Testis (tissue), 3 donors: ENCODE results near the gene XIRP2. TPM values are rescaled to one million over a fixed set of nuclear protein-coding genes. Genes with fewer than 3 reads are reported as not detected.

Source experiments
- DNase-seq: peaks from one replicate; pipeline ENCODE4 v3.0.0-alpha.2; 2019
- H3K27ac ChIP-seq, 2 donors: fragments of 200-600 bp; sonication (generic); one replicate each; pipeline ENCODE4 v1.5.1; 2019
- H3K27me3 ChIP-seq: fragments of 200-600 bp; sonication (generic); one replicate; pipeline ENCODE4 v1.5.1; 2019
- H3K36me3 ChIP-seq: fragments of 200-600 bp; sonication (generic); one replicate; pipeline ENCODE4 v1.5.1; 2017; ENCODE audit warnings: low read depth; ENCODE audit errors: missing control alignments
- H3K4me1 ChIP-seq: fragments of 200-600 bp; sonication (generic); one replicate; pipeline ENCODE4 v1.5.1; 2019
- H3K4me3 ChIP-seq, 2 donors: fragments of 200-600 bp; sonication (generic); one replicate each; pipeline ENCODE4 v1.5.1; 2017 to 2019
- H3K9me3 ChIP-seq: fragments of 200-600 bp; sonication (generic); one replicate; pipeline ENCODE4 v1.5.1; 2017
- POLR2A ChIP-seq: fragments of 450-650 bp; IDR thresholded peaks from one replicate; pipeline ENCODE4 v1.6.1; 2017; ENCODE audit warnings: antibody characterized with exemption, mild to moderate bottlenecking, moderate library complexity
- WGBS, 2 donors: methylation state at CpG; one replicate each; pipeline ENCODE4 v1.1.5; 2018; 5-methylcytosine and 5-hydroxymethylcytosine counted together
- intact Hi-C: fragments of 100-400 bp; cut with DNase I; formaldehyde crosslinking; loops from one replicate; pipeline ENCODE4 v1.15.1; 2023; ENCODE audit warnings: low total_unique reads
- polyA plus RNA-seq: library from polyadenylated mRNA; stranded (reverse); fragments of 350-450 nt; fragmentation: Illumina TruSeq; extraction: RNeasy Lipid Tissue Mini Kit (QIAGEN cat#74804); gene quantifications from one replicate; pipeline ENCODE4 v1.2.3, GENCODE V29; 2014; ENCODE audit warnings: low read depth, low replicate concordance; ENCODE audit not compliant: insufficient read depth
- total RNA-seq, 2 donors: library from RNA; depleted of rRNA; stranded (reverse); fragments of >200 nt; gene quantifications; one replicate each; pipeline ENCODE4 v1.2.3, GENCODE V29; 2016
- TF ChIP-seq, protein P1 (sequence below), 3 experiments: fragments of 450-650 bp in 2 of 3; fragments of 200-600 bp in 1 of 3; sonication (generic) in 1 of 3; IDR thresholded peaks; one replicate each; pipeline ENCODE4 v1.5.1; 2016 to 2019; ENCODE audit warnings: antibody characterized with exemption in 3 of 3, mild to moderate bottlenecking in 2 of 3, moderate library complexity in 1 of 3

XIRP2 gene
- total and polyA plus RNA-seq, 3 donors from 2014 or later = 1.1 to 5.9 (median 3.9) TPM

- 96% methylated on average over 5 of the region's 5 CpGs for WGBS, 2 donors
- intact Hi-C loops = no loop called here
- H3K4me1 ChIP-seq = no peaks in the 10 kb centered on the region
- H3K27ac ChIP-seq = no peak overlapping the region
- no peak overlapping the region for H3K4me3 ChIP-seq
- H3K36me3 ChIP-seq = no peaks in the 10 kb centered on the region
- no peak for DNase-seq
- H3K9me3 ChIP-seq = no peaks in the 10 kb centered on the region
- no peaks in the 10 kb centered on the region for H3K27me3 ChIP-seq
- TF ChIP-seq POLR2A = no peak
- TF ChIP-seq, protein P1, sequence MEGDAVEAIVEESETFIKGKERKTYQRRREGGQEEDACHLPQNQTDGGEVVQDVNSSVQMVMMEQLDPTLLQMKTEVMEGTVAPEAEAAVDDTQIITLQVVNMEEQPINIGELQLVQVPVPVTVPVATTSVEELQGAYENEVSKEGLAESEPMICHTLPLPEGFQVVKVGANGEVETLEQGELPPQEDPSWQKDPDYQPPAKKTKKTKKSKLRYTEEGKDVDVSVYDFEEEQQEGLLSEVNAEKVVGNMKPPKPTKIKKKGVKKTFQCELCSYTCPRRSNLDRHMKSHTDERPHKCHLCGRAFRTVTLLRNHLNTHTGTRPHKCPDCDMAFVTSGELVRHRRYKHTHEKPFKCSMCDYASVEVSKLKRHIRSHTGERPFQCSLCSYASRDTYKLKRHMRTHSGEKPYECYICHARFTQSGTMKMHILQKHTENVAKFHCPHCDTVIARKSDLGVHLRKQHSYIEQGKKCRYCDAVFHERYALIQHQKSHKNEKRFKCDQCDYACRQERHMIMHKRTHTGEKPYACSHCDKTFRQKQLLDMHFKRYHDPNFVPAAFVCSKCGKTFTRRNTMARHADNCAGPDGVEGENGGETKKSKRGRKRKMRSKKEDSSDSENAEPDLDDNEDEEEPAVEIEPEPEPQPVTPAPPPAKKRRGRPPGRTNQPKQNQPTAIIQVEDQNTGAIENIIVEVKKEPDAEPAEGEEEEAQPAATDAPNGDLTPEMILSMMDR (IDR thresholded peaks at IDR 0.05) = no peak
Observed at GRCh38 chr2:167200019-167200418, 311.7 kb downstream of the XIRP2 start.

- no peaks in the 10 kb centered on the region for H3K27me3 ChIP-seq
- no peak for TF ChIP-seq POLR2A
- TF ChIP-seq, protein P1 (IDR thresholded peaks at IDR 0.05) = no peak
- no peak for DNase-seq
- no peak overlapping the region for H3K4me3 ChIP-seq
- no peak overlapping the region for H3K27ac ChIP-seq
- H3K9me3 ChIP-seq = no peaks in the 10 kb centered on the region
- WGBS, 2 donors = 68 to 76% methylated on average over 3 of the region's 3 CpGs
- no peaks in the 10 kb centered on the region for H3K4me1 ChIP-seq
- H3K36me3 ChIP-seq = no peaks in the 10 kb centered on the region
- intact Hi-C loops = no loop called here
Observed at GRCh38 chr2:167209784-167210183, 321.5 kb downstream of the XIRP2 start.

DNA sequence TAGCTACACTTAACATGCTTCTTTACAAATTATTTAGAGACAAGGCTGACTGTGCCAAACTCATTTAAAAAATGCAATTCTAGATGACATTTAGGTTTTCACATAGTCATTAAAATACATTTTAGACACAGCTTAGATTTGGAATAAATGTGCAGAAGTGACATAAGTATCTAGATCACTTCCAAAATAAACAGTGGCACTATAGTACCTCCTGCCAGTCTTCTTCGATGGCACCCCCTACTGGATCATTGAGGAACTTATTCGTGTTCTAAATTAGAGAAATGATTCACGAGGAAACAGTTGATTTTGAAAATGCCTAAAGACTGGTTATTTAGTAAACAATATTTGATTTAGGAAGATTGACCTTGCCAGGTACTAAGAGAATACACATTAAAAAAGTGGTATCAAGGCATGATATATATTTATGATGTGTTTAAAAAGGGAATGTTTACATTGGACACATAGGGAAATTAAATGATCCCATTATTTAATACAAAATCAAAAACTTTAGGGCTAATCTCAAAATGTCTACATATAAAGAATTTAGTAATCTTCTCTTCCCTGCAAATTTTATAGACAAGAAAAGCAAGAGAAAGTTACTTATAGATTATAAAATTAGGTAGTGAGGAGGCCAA, 323.9 kb downstream of the XIRP2 start:
- TF ChIP-seq POLR2A = no peak
- TF ChIP-seq, protein P1 (IDR thresholded peaks at IDR 0.05) = peak; percentile 46 to 75 (median 57)
- DNase-seq = peak; percentile 56

GRCh38 chr2:167215595-167215994, 327.3 kb downstream of the XIRP2 start:
- Histone ChIP-seq H3K4me1 (no peaks in the 10 kb centered on the region), H3K36me3 (no peaks in the 10 kb centered on the region), H3K27ac (no peak overlapping the region), H3K9me3 (no peaks in the 10 kb centered on the region), H3K27me3 (no peaks in the 10 kb centered on the region), H3K4me3 (no peak overlapping the region)
- TF ChIP-seq POLR2A = no peak
- TF ChIP-seq, protein P1 (IDR thresholded peaks at IDR 0.05) = no peak
- DNase-seq = no peak
- intact Hi-C loops = no loop called here
- WGBS, 2 donors = 74 to 82% methylated on average over 4 of the region's 4 CpGs

More for the DNA sequence above, 323.9 kb downstream of the XIRP2 start:
- no peak overlapping the region for H3K27ac ChIP-seq
- H3K27me3 ChIP-seq = no peaks in the 10 kb centered on the region
- intact Hi-C loops = no loop called here
- no peaks in the 10 kb centered on the region for H3K4me1 ChIP-seq
- no peaks in the 10 kb centered on the region for H3K9me3 ChIP-seq
- WGBS, 2 donors = 17 to 24% methylated on average over 3 of the region's 3 CpGs
- H3K4me3 ChIP-seq = no peak overlapping the region
- no peaks in the 10 kb centered on the region for H3K36me3 ChIP-seq

DNA sequence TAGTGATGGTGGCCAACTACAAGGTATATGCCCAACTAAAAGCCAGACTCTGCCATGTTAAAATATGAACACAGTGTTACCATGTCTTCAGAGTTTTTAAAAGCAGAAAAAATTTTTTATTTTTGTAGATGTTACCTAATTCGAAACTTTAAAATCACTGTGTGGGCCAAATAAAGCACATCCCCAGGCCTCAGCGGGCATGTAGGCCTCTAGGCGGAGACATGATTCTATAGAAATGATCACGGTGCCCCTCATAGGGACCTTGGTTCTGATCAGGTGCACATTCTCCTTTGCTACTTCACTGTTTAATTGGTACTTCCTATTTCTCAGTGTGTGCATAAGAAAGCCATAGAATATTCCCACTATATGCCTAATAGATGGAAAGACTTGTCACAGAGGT, 349.2 kb downstream of the XIRP2 start:
- 86 to 91% methylated on average over 4 of the region's 4 CpGs for WGBS, 2 donors
- TF ChIP-seq, protein P1 (IDR thresholded peaks at IDR 0.05) = no peak
- TF ChIP-seq POLR2A = no peak
- intact Hi-C loops = no loop called here
- no peaks in the 10 kb centered on the region for H3K27me3 ChIP-seq
- no peak for DNase-seq
- H3K4me3 ChIP-seq = no peak overlapping the region
- H3K9me3 ChIP-seq = no peaks in the 10 kb centered on the region
- H3K4me1 ChIP-seq = no peaks in the 10 kb centered on the region
- no peaks in the 10 kb centered on the region for H3K36me3 ChIP-seq
- H3K27ac ChIP-seq = no peak overlapping the region
